ENCODE data around the gene TMEM61.

GRCh38 chr1:55039342-55040082, 59.1 kb downstream of the TMEM61 start, which contains the start of gene PCSK9:
- TF ChIP-seq CTCF (IDR thresholded peaks at IDR 0.05) (no peak), PBX3 (IDR thresholded peaks at IDR 0.05) (no peak), MAX (IDR thresholded peaks at IDR 0.05; ENCODE audit: low read depth) (no peak), GATA2 (CRISPR knock-in tag; IDR thresholded peaks at IDR 0.05) (no peak), NFIC (IDR thresholded peaks at IDR 0.05; ENCODE audit: borderline replicate concordance) (no peak), FOXM1 (IDR thresholded peaks at IDR 0.05; ENCODE audit: low read depth) (no peak), TAF1 (IDR thresholded peaks at IDR 0.05; ENCODE audit: borderline replicate concordance, low read depth, low read length) (no peak), ZBTB33 (IDR thresholded peaks at IDR 0.05; ENCODE audit: borderline replicate concordance, low read depth) (no peak), JUND (IDR thresholded peaks at IDR 0.05) (no peak)

Measured in SK-N-SH (cell line).